ENCODE data around the gene NUFIP1.
"Not testable (repeated sequence)": the region's sequence is repeated elsewhere in the genome, so short reads cannot be mapped to it uniquely, and the experiment has no call there.

NUFIP1 gene

GRCh38 chr13:44919104-44919804 lies 70.0 kb downstream of the NUFIP1 start:
- no peak for DNase-seq (ENCODE audit: low read depth in 2 of 2)

GRCh38 chr13:44918326-44919103 lies 70.8 kb downstream of the NUFIP1 start:
- peak; percentile 46 to 50 for DNase-seq (ENCODE audit: low read depth in 2 of 2)

- peak; percentile 91 for DNase-seq (ENCODE audit: low read depth in 2 of 2)
Observed at GRCh38 chr13:44917589-44918325, 71.5 kb downstream of the NUFIP1 start.

GRCh38 chr13:44912278-44913016 lies 76.8 kb downstream of the NUFIP1 start:
- DNase-seq (ENCODE audit: low read depth in 2 of 2), result no peak

- DNase-seq (ENCODE audit: low read depth in 2 of 2), result no peak
Observed at GRCh38 chr13:44908712-44909111, 80.6 kb downstream of the NUFIP1 start.

GRCh38 chr13:44908266-44908665 lies 81.0 kb downstream of the NUFIP1 start:
- DNase-seq (ENCODE audit: low read depth in 2 of 2), result no peak

- no peak for DNase-seq (ENCODE audit: low read depth in 2 of 2)
Observed at GRCh38 chr13:44906713-44907112, 82.6 kb downstream of the NUFIP1 start.

- no peak for DNase-seq (ENCODE audit: low read depth in 2 of 2)
Observed at GRCh38 chr13:44906230-44906629, 83.0 kb downstream of the NUFIP1 start.

- no peak for DNase-seq (ENCODE audit: low read depth in 2 of 2)
Observed at GRCh38 chr13:44905556-44905955, 83.7 kb downstream of the NUFIP1 start.

GRCh38 chr13:44904967-44905366 lies 84.3 kb downstream of the NUFIP1 start:
- no peak for DNase-seq (ENCODE audit: low read depth in 2 of 2)

- no peak for DNase-seq (ENCODE audit: low read depth in 2 of 2)
Observed at GRCh38 chr13:44903574-44903985, 85.7 kb downstream of the NUFIP1 start.

- no peak for DNase-seq (ENCODE audit: low read depth in 2 of 2)
Observed at GRCh38 chr13:44902738-44903137, 86.5 kb downstream of the NUFIP1 start.

GRCh38 chr13:44899967-44900366 lies 89.3 kb downstream of the NUFIP1 start:
- DNase-seq (ENCODE audit: low read depth in 2 of 2), result no peak

GRCh38 chr13:44898308-44898707 lies 91.0 kb downstream of the NUFIP1 start:
- not testable (repeated sequence) for DNase-seq (ENCODE audit: low read depth in 2 of 2)

- no peak for DNase-seq (ENCODE audit: low read depth in 2 of 2)
Observed at GRCh38 chr13:44895953-44896335, 93.3 kb downstream of the NUFIP1 start.

GRCh38 chr13:44895264-44895952 lies 93.9 kb downstream of the NUFIP1 start:
- no peak for DNase-seq (ENCODE audit: low read depth in 2 of 2)

- DNase-seq (ENCODE audit: low read depth in 2 of 2), result no peak
Observed at GRCh38 chr13:44894001-44894770, 95.1 kb downstream of the NUFIP1 start.

Data from stimulated activated CD4-positive, alpha-beta T cell treated with anti-CD3 and anti-CD28 coated beads, Interleukin-1b, Interleukin-23, amount 100 ng/mL, for 1 hour (primary cell).